ENCODE data around the gene LETMD1. TPM values are rescaled to one million over a fixed set of nuclear protein-coding genes. Genes with fewer than 3 reads are reported as not detected.

LETMD1 gene
- total RNA-seq, 4 donors from 2014 or later: 35.6 to 43.2 (median 42.1) TPM

DNA sequence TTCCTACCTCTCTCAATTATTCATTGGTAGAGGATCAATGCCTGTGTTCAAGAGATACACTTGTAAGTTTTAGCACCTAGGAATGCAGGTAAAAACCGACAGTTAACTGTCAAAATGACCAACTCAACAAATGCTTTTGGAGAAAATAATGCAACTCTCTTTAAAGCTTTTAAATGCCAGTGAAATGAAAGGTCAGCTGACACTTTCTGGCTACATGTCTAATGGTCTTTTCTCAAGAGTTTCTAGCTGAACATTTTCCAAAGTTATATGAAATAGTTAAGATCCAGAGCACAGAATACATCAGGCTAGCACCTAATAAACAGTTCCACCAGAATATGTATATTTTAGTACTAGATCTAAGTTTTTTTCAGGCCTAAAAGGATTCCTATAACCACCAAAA is 33.3 kb downstream of the LETMD1 start:
- H3K27ac ChIP-seq (replicated peaks in 1 of 4): no peak overlapping the region
- H3K4me1 ChIP-seq: peaks cover 25 to 55% (median 53%) of the 10 kb centered on the region in 4 donors

DNA sequence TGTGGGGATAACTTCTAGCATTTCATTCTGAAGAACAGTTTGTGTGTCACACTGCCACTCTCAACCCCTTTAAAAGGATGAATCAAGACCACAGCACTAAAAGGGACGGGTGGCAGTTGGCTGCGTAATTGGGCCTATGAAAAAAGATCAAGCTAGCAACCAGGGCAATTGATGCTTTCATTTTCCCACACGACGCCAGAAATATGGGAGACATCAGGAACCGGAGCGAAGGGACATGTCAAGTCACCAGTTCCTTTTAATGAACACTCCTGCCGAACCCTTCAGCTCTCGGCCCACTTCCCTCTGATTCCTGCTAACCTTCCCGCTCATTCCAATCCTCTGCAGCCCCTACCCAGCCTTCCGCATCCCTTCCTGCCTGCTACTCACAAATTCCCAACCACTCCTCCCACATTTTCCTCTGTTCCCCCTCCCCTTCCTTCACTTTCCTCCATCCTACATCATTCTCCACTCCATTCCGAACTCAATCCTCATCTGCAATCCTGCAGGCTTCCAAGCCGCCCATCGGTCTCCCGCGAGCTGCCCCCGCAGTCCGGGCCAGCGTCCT is 34.5 kb downstream of the LETMD1 start:
- no peak for DNase-seq (ENCODE audit: extremely low spot score)
- H3K27me3 ChIP-seq: peaks cover 0 to 3% (median 0%) of the 10 kb centered on the region in 4 donors
- intact Hi-C loops (cut with DNase I): loop anchor here (2.0 to 5.0 kb wide), 2 partner anchors 36 to 135 kb away; partner anchors contain the start of gene POU6F1

More for the DNA sequence above, 33.3 kb downstream of the LETMD1 start:
- intact Hi-C loops (cut with DNase I): loop anchor here (5.0 kb wide), 1 partner anchor 136 kb away; the partner anchor contains the start of gene POU6F1
- Histone ChIP-seq H3K36me3 (no peaks in the 10 kb centered on the region), H3K9me3 (no peaks in the 10 kb centered on the region), H3K27me3 (peaks cover 0 to 3% (median 0%) of the 10 kb centered on the region in 4 donors), H3K4me3 (no peak overlapping the region)
- TF ChIP-seq POLR2A (IDR thresholded peaks at IDR 0.05; ENCODE audit: low read depth) (no peak), POLR2AphosphoS5 (IDR thresholded peaks at IDR 0.05) (no peak), EP300 (IDR thresholded peaks at IDR 0.05) (no peak)
- TF ChIP-seq, protein P1, sequence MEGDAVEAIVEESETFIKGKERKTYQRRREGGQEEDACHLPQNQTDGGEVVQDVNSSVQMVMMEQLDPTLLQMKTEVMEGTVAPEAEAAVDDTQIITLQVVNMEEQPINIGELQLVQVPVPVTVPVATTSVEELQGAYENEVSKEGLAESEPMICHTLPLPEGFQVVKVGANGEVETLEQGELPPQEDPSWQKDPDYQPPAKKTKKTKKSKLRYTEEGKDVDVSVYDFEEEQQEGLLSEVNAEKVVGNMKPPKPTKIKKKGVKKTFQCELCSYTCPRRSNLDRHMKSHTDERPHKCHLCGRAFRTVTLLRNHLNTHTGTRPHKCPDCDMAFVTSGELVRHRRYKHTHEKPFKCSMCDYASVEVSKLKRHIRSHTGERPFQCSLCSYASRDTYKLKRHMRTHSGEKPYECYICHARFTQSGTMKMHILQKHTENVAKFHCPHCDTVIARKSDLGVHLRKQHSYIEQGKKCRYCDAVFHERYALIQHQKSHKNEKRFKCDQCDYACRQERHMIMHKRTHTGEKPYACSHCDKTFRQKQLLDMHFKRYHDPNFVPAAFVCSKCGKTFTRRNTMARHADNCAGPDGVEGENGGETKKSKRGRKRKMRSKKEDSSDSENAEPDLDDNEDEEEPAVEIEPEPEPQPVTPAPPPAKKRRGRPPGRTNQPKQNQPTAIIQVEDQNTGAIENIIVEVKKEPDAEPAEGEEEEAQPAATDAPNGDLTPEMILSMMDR (IDR thresholded peaks at IDR 0.05): no peak
- DNase-seq (ENCODE audit: extremely low spot score): no peak
- 67% methylated on average over 1 of the region's 1 CpG for WGBS

DNA sequence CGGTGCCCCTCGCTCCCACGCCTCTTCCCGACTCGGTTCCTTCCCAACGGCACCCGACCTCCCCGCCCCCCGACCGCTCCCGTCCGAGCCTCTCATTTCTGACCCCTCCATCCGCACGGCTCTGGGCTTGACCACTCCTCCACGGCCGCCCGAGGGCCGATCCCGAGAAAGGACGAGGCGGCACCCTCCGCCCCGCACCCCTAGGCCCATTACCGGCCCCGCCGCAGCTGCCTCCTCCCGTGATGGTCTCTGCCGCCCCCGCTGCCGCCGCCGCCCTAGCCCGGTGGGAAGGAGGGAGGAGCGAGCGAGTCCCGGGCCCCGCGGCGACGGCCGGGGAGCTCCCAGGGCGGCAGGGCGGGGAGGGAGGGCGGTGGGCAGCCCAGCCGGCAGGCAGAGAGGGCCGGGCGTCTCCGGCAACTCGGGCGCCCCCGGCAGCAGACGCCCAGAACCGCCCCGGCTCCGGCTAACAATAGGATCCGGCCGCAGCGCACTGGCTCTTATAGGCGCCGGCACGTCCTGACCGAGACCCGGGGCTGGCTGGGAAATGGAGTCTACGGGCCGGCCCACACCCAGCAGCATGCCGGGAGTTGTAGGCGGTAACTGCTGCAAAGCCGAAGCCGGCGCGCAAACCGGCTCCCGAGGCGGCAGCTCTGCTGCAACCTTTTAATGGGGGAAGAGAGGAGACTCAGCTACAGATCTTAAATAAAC is 35.2 kb downstream of the LETMD1 start, which contains the start of gene CSRNP2:
TSS of gene CSRNP2 (minus strand) at position 471 of the 708 bp plus-strand sequence. CDS start 7,035 bp downstream, outside the sequence.
- WGBS: under 1% methylated on average over 38 of the region's 74 CpGs
- H3K27me3 ChIP-seq: peaks cover 0 to 3% (median 0%) of the 10 kb centered on the region in 4 donors
- DNase-seq (ENCODE audit: extremely low spot score): peak; percentile 99
- H3K27ac ChIP-seq (replicated peaks in 1 of 4): peak within 1 kb of the TSS; percentile 95 to 99 (median 96)
- intact Hi-C loops (cut with DNase I): loop anchor here (2.0 to 5.0 kb wide), 2 partner anchors 36 to 134 kb away; partner anchors contain the start of gene POU6F1
- H3K4me1 ChIP-seq: peaks cover 12 to 37% (median 35%) of the 10 kb centered on the region in 4 donors
- peak within 1 kb of the TSS; percentile 87 to 97 (median 92) for H3K4me3 ChIP-seq
- peaks cover 0 to 5% (median 0%) of the 10 kb centered on the region in 4 donors for H3K36me3 ChIP-seq
- H3K9me3 ChIP-seq: no peaks in the 10 kb centered on the region
- TF ChIP-seq, protein P1 (IDR thresholded peaks at IDR 0.05): peak in 2 of 3 experiments; percentile 7 to 29
- peak; percentile 99 for TF ChIP-seq POLR2A (IDR thresholded peaks at IDR 0.05; ENCODE audit: low read depth)
- peak; percentile 100 for TF ChIP-seq POLR2AphosphoS5 (IDR thresholded peaks at IDR 0.05)
- TF ChIP-seq EP300 (IDR thresholded peaks at IDR 0.05): no peak

More for the DNA sequence above, 34.5 kb downstream of the LETMD1 start:
- no peak for TF ChIP-seq EP300 (IDR thresholded peaks at IDR 0.05)
- TF ChIP-seq POLR2AphosphoS5 (IDR thresholded peaks at IDR 0.05): no peak
- no peak for TF ChIP-seq POLR2A (IDR thresholded peaks at IDR 0.05; ENCODE audit: low read depth)
- TF ChIP-seq, protein P1 (IDR thresholded peaks at IDR 0.05): no peak
- peak overlapping the region; percentile 87 to 97 (median 92) for H3K4me3 ChIP-seq
- peaks cover 17 to 43% (median 41%) of the 10 kb centered on the region in 4 donors for H3K4me1 ChIP-seq
- H3K9me3 ChIP-seq: no peaks in the 10 kb centered on the region
- peak overlapping the region; percentile 95 to 99 (median 96) for H3K27ac ChIP-seq (replicated peaks in 1 of 4)
- H3K36me3 ChIP-seq: peaks cover 0 to 5% (median 0%) of the 10 kb centered on the region in 4 donors
- WGBS: 0% methylated on average over 18 of the region's 18 CpGs

DNA sequence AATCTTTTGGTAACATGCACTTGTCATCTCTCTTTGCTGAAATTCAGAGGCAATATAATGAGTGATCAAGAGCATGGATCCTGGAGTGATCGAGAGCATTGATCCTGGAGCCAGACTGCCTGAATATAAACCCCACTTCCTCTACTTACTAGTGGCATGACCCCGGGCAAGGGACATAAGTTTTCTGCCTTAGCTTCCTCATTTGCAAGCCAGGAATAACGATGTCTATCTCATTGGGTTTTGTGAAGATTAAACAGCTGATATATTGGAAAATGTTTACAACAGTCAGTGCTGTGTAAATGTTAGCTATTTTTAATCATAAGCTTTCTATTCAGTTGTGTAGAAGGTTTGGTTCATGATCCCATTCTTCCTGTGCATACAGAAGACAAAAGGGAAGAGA is 37.6 kb downstream of the LETMD1 start:
- TF ChIP-seq POLR2AphosphoS5 (IDR thresholded peaks at IDR 0.05) (no peak), EP300 (IDR thresholded peaks at IDR 0.05) (no peak), POLR2A (IDR thresholded peaks at IDR 0.05; ENCODE audit: low read depth) (no peak)
- TF ChIP-seq, protein P1 (IDR thresholded peaks at IDR 0.05): no peak
- no peaks in the 10 kb centered on the region for H3K9me3 ChIP-seq
- 76% methylated on average over 3 of the region's 3 CpGs for WGBS
- H3K4me1 ChIP-seq: peaks cover 12 to 28% (median 26%) of the 10 kb centered on the region in 4 donors
- intact Hi-C loops (cut with DNase I): no loop called here
- H3K4me3 ChIP-seq: no peak overlapping the region
- peaks cover 0 to 15% (median 3%) of the 10 kb centered on the region in 4 donors for H3K36me3 ChIP-seq
- DNase-seq (ENCODE audit: extremely low spot score): no peak
- peaks cover 0 to 3% (median 0%) of the 10 kb centered on the region in 4 donors for H3K27me3 ChIP-seq
- no peak overlapping the region for H3K27ac ChIP-seq (replicated peaks in 1 of 4)
